ENCODE measurements around the gene LAMTOR5.

GRCh38 chr1:110364221-110364620, 43.3 kb downstream of the LAMTOR5 start:
- no peak for TF ChIP-seq CTCF (conservative IDR thresholded peaks at IDR 0.05; ENCODE audit: low read length)
- no peak for TF ChIP-seq EZH2phosphoT487 (IDR thresholded peaks at IDR 0.05; ENCODE audit: borderline replicate concordance, low read depth, low read length)
